Stomach smooth muscle (tissue), 2 donors: ENCODE results near the gene GLIPR2.
"Not testable (repeated sequence)": the region's sequence is repeated elsewhere in the genome, so short reads cannot be mapped to it uniquely, and the experiment has no call there.

ENCODE experiments used
- H3K27ac ChIP-seq: one replicate; pipeline ENCODE4 v1.7.0; 2013; ENCODE audit warnings: mild to moderate bottlenecking, low read length, inconsistent platforms
- H3K27me3 ChIP-seq, 2 donors: one replicate each; pipeline ENCODE4 v1.7.0; 2013; ENCODE audit warnings: low read length in 2 of 2; ENCODE audit not compliant: insufficient read depth in 2 of 2, control insufficient read depth in 1 of 2
- H3K36me3 ChIP-seq, 2 donors: one replicate each; pipeline ENCODE4 v1.7.0; 2013; ENCODE audit warnings: low read length in 2 of 2; ENCODE audit not compliant: control insufficient read depth in 2 of 2, insufficient read depth in 2 of 2
- H3K4me1 ChIP-seq: one replicate; pipeline ENCODE4 v1.7.0; 2013; ENCODE audit warnings: low read length; ENCODE audit not compliant: control insufficient read depth, insufficient read depth
- H3K4me3 ChIP-seq, 2 donors: one replicate each; pipeline ENCODE4 v1.7.0; 2013; ENCODE audit warnings: low read length in 2 of 2
- H3K9ac ChIP-seq, 2 donors: one replicate each; pipeline ENCODE4 v1.7.0; 2013; ENCODE audit warnings: low read length in 2 of 2, mild to moderate bottlenecking in 1 of 2
- H3K9me3 ChIP-seq, 2 donors: one replicate each; pipeline ENCODE4 v1.7.0; 2013; ENCODE audit warnings: low read length in 2 of 2; ENCODE audit not compliant: control insufficient read depth in 2 of 2
- donor health status: healthy.
- donor health status: Pancreatic carcinoma.

Gene GLIPR2

GRCh38 chr9:36123515-36123914 is 13.0 kb upstream of the GLIPR2 start:
- H3K9ac ChIP-seq: no peak overlapping the region
- H3K4me1 ChIP-seq: no peaks in the 10 kb centered on the region
- no peak overlapping the region for H3K27ac ChIP-seq
- no peaks in the 10 kb centered on the region for H3K27me3 ChIP-seq
- H3K4me3 ChIP-seq: no peak overlapping the region
- no peaks in the 10 kb centered on the region for H3K9me3 ChIP-seq
- peaks cover 2 to 17% of the 10 kb centered on the region in 2 donors for H3K36me3 ChIP-seq

- Histone ChIP-seq H3K27me3 (no peaks in the 10 kb centered on the region), H3K36me3 (peaks cover 2 to 9% of the 10 kb centered on the region in 2 donors), H3K9ac (no peak overlapping the region), H3K27ac (no peak overlapping the region), H3K9me3 (no peaks in the 10 kb centered on the region), H3K4me1 (no peaks in the 10 kb centered on the region), H3K4me3 (no peak overlapping the region)
Measured at GRCh38 chr9:36125062-36125855, 11.3 kb upstream of the GLIPR2 start.

GRCh38 chr9:36126016-36126730 is 10.4 kb upstream of the GLIPR2 start:
- Histone ChIP-seq H3K4me1 (no peaks in the 10 kb centered on the region), H3K9ac (no peak overlapping the region), H3K27me3 (no peaks in the 10 kb centered on the region), H3K27ac (no peak overlapping the region), H3K4me3 (no peak overlapping the region), H3K36me3 (peaks cover 2 to 9% of the 10 kb centered on the region in 2 donors), H3K9me3 (no peaks in the 10 kb centered on the region)

GRCh38 chr9:36127652-36128244 is 8.8 kb upstream of the GLIPR2 start:
- Histone ChIP-seq H3K27ac (no peak overlapping the region), H3K9ac (no peak overlapping the region)

GRCh38 chr9:36128349-36128748 is 8.2 kb upstream of the GLIPR2 start:
- no peaks in the 10 kb centered on the region for H3K4me1 ChIP-seq
- H3K4me3 ChIP-seq: no peak overlapping the region
- no peaks in the 10 kb centered on the region for H3K36me3 ChIP-seq
- H3K9me3 ChIP-seq: no peaks in the 10 kb centered on the region
- H3K9ac ChIP-seq: no peak overlapping the region
- H3K27ac ChIP-seq: no peak overlapping the region
- no peaks in the 10 kb centered on the region for H3K27me3 ChIP-seq

More at GRCh38 chr9:36127652-36128244, 8.8 kb upstream of the GLIPR2 start:
- Histone ChIP-seq H3K4me3 (no peak overlapping the region), H3K9me3 (no peaks in the 10 kb centered on the region), H3K4me1 (no peaks in the 10 kb centered on the region), H3K36me3 (peaks cover 0 to 2% of the 10 kb centered on the region in 2 donors), H3K27me3 (no peaks in the 10 kb centered on the region)

- H3K4me1 ChIP-seq: no peaks in the 10 kb centered on the region
- no peaks in the 10 kb centered on the region for H3K27me3 ChIP-seq
- H3K9ac ChIP-seq: no peak overlapping the region
- H3K4me3 ChIP-seq: no peak overlapping the region
- H3K36me3 ChIP-seq: no peaks in the 10 kb centered on the region
- no peak overlapping the region for H3K27ac ChIP-seq
- no peaks in the 10 kb centered on the region for H3K9me3 ChIP-seq
Measured at GRCh38 chr9:36129139-36129538, 7.4 kb upstream of the GLIPR2 start.

- not testable (repeated sequence) for H3K36me3 ChIP-seq, H3K27me3 ChIP-seq, H3K4me3 ChIP-seq, H3K9me3 ChIP-seq, H3K9ac ChIP-seq, H3K4me1 ChIP-seq, H3K27ac ChIP-seq
Measured at GRCh38 chr9:36131666-36132065, 4.9 kb upstream of the GLIPR2 start.

GRCh38 chr9:36132086-36132485 is 4.4 kb upstream of the GLIPR2 start:
- H3K36me3 ChIP-seq: no peaks in the 10 kb centered on the region
- H3K4me3 ChIP-seq: no peak overlapping the region
- H3K27ac ChIP-seq: no peak overlapping the region
- H3K4me1 ChIP-seq: peaks cover 7% of the 10 kb centered on the region
- H3K27me3 ChIP-seq: no peaks in the 10 kb centered on the region
- H3K9me3 ChIP-seq: no peaks in the 10 kb centered on the region
- H3K9ac ChIP-seq: no peak overlapping the region

- H3K9me3 ChIP-seq: no peaks in the 10 kb centered on the region
- H3K27me3 ChIP-seq: no peaks in the 10 kb centered on the region
- no peak overlapping the region for H3K4me3 ChIP-seq
- H3K36me3 ChIP-seq: no peaks in the 10 kb centered on the region
- H3K4me1 ChIP-seq: peaks cover 32% of the 10 kb centered on the region
- no peak overlapping the region for H3K9ac ChIP-seq
- no peak overlapping the region for H3K27ac ChIP-seq
Measured at GRCh38 chr9:36134761-36135505, 1.6 kb upstream of the GLIPR2 start.

- Histone ChIP-seq H3K27ac (no peak overlapping the region), H3K4me1 (peaks cover 41% of the 10 kb centered on the region), H3K27me3 (no peaks in the 10 kb centered on the region), H3K9me3 (no peaks in the 10 kb centered on the region), H3K4me3 (peak overlapping the region; percentile 83 to 95), H3K36me3 (no peaks in the 10 kb centered on the region), H3K9ac (peak overlapping the region in 1 of 2 donors; percentile 86)
Measured at GRCh38 chr9:36135741-36136271, 727 bp upstream of the GLIPR2 start.
